HEK293 (cell line): ENCODE results near the gene PCBD1.

Experiments
- CTCF ChIA-PET: fragments of 350-600 bp; formaldehyde crosslinking; extraction: SDS; loops from one replicate; lab custom pipeline; 2021; ENCODE audit warnings: antibody characterized with exemption; lab: Yijun Ruan, JAX
- POLR2A ChIA-PET: fragments of 300-600 bp; formaldehyde crosslinking; extraction: SDS; loops from one replicate; lab custom pipeline; 2020; ENCODE audit warnings: antibody characterized with exemption, inconsistent platforms; lab: Yijun Ruan, JAX
- H3K27ac ChIP-seq: fragments of 200-500 bp; sonication (Bioruptor generic); 2 replicates; pipeline ENCODE4 v1.5.1; 2014; ENCODE audit warnings: low read depth, low read length, control low read depth, inconsistent platforms; ENCODE audit errors: extremely low read depth
- H3K36me3 ChIP-seq, 2 experiments: fragments of 200-500 bp in 1 of 2; sonication (Bioruptor generic) in 1 of 2; 1 replicate in 1 of 2; 2 replicates in 1 of 2; pipeline ENCODE4 v1.5.1; 2014 to 2017; ENCODE audit warnings: inconsistent platforms in 2 of 2, low read length in 2 of 2; ENCODE audit not compliant: control insufficient read depth in 2 of 2, insufficient read depth in 1 of 2
- H3K4me1 ChIP-seq: fragments of 200-500 bp; sonication (Bioruptor generic); 2 replicates; pipeline ENCODE4 v1.5.1; 2014; ENCODE audit warnings: mild to moderate bottlenecking, low read length, inconsistent platforms; ENCODE audit not compliant: control insufficient read depth, insufficient read depth
- H3K4me3 ChIP-seq: 2 replicates; pipeline ENCODE4 v1.5.1; 2011; ENCODE audit warnings: low read depth, mild to moderate bottlenecking, control low read depth, low read length, moderate library complexity
- H3K9me3 ChIP-seq: fragments of 200-500 bp; sonication (Bioruptor generic); 2 replicates; pipeline ENCODE4 v1.5.1; 2014; ENCODE audit warnings: low read depth, low read length, inconsistent platforms; ENCODE audit not compliant: control insufficient read depth, insufficient read depth
- KLF10 ChIP-seq: fragments of 450-650 bp; IDR thresholded peaks from 2 replicates; pipeline ENCODE4 v1.5.1; 2018; ENCODE audit warnings: missing biosample characterization, mild to moderate bottlenecking, missing genetic modification characterization
- ZFP41 ChIP-seq: fragments of 450-650 bp; formaldehyde crosslinking; IDR thresholded peaks from 2 replicates; pipeline ENCODE4 v1.5.1; 2016; ENCODE audit warnings: missing biosample characterization, missing genetic modification characterization, borderline replicate concordance
- ZFP69B ChIP-seq: fragments of 450-650 bp; formaldehyde crosslinking; IDR thresholded peaks from 2 replicates; pipeline ENCODE4 v1.5.1; 2016; ENCODE audit warnings: missing biosample characterization, missing genetic modification characterization
- ZNF10 ChIP-seq: fragments of 450-650 bp; formaldehyde crosslinking; IDR thresholded peaks from 2 replicates; pipeline ENCODE4 v1.5.1; 2017; ENCODE audit warnings: missing biosample characterization, missing genetic modification characterization
- ZNF169 ChIP-seq: fragments of 450-650 bp; formaldehyde crosslinking; IDR thresholded peaks from 2 replicates; pipeline ENCODE4 v1.5.1; 2016; ENCODE audit warnings: missing biosample characterization, missing genetic modification characterization
- ZNF266 ChIP-seq: fragments of 450-650 bp; formaldehyde crosslinking; IDR thresholded peaks from 2 replicates; pipeline ENCODE4 v1.5.1; 2016; ENCODE audit warnings: missing biosample characterization, missing genetic modification characterization, low read depth
- ZNF274 ChIP-seq, 2 experiments: fragments of 200-500 bp in 1 of 2; fragments of 450-650 bp in 1 of 2; sonication (Bioruptor generic) in 1 of 2; formaldehyde crosslinking in 1 of 2; IDR thresholded peaks; 2 replicates each; pipeline versions ENCODE4 v1.5.1 to v1.6.1; 2014 to 2016; ENCODE audit warnings: borderline replicate concordance in 1 of 2, inconsistent platforms in 1 of 2, low read length in 1 of 2, missing biosample characterization in 1 of 2, missing genetic modification characterization in 1 of 2
- ZNF292 ChIP-seq: fragments of 450-650 bp; formaldehyde crosslinking; IDR thresholded peaks from 2 replicates; pipeline ENCODE4 v1.5.1; 2016; ENCODE audit warnings: low read depth, missing biosample characterization, missing genetic modification characterization, borderline replicate concordance
- ZNF501 ChIP-seq: fragments of 450-650 bp; formaldehyde crosslinking; IDR thresholded peaks from 2 replicates; pipeline ENCODE4 v1.5.1; 2016; ENCODE audit warnings: missing biosample characterization, missing genetic modification characterization
- ZNF558 ChIP-seq: fragments of 450-650 bp; formaldehyde crosslinking; IDR thresholded peaks from 2 replicates; pipeline ENCODE4 v1.5.1; 2016; ENCODE audit warnings: missing biosample characterization, missing genetic modification characterization
- ZNF658 ChIP-seq: fragments of 450-650 bp; formaldehyde crosslinking; IDR thresholded peaks from 2 replicates; pipeline ENCODE4; 2016; ENCODE audit warnings: missing biosample characterization, missing genetic modification characterization
- ZNF660 ChIP-seq: fragments of 450-650 bp; IDR thresholded peaks from 2 replicates; pipeline ENCODE4 v1.5.1; 2018; ENCODE audit warnings: missing biosample characterization, mild to moderate bottlenecking, missing genetic modification characterization
- ZNF777 ChIP-seq: fragments of 450-650 bp; formaldehyde crosslinking; IDR thresholded peaks from 2 replicates; pipeline ENCODE4 v1.5.1; 2017; ENCODE audit warnings: missing biosample characterization, missing genetic modification characterization, borderline replicate concordance
- ZSCAN23 ChIP-seq: fragments of 450-650 bp; formaldehyde crosslinking; IDR thresholded peaks from 2 replicates; pipeline ENCODE4 v1.5.1; 2016; ENCODE audit warnings: missing biosample characterization, missing genetic modification characterization
- ZSCAN30 ChIP-seq: fragments of 450-650 bp; IDR thresholded peaks from 2 replicates; pipeline ENCODE4 v1.5.1; 2018; ENCODE audit warnings: missing biosample characterization, mild to moderate bottlenecking, missing genetic modification characterization, moderate library complexity
- TF ChIP-seq, protein P1 (sequence below): fragments of 450-650 bp; formaldehyde crosslinking; IDR thresholded peaks from 2 replicates; pipeline ENCODE4 v1.5.1; 2017; ENCODE audit warnings: missing biosample characterization, missing genetic modification characterization
- TF ChIP-seq, protein P2 (sequence below): fragments of 450-650 bp; formaldehyde crosslinking; IDR thresholded peaks from 2 replicates; pipeline ENCODE4 v1.5.1; 2016; ENCODE audit warnings: missing biosample characterization, missing genetic modification characterization
- TF ChIP-seq, protein P3 (sequence below): fragments of 450-650 bp; formaldehyde crosslinking; IDR thresholded peaks from 2 replicates; pipeline ENCODE4 v1.5.1; 2017; ENCODE audit warnings: missing biosample characterization, missing genetic modification characterization
- TF ChIP-seq, protein P4 (sequence below): fragments of 450-650 bp; formaldehyde crosslinking; IDR thresholded peaks from 2 replicates; pipeline ENCODE4 v1.5.1; 2016; ENCODE audit warnings: missing biosample characterization, missing genetic modification characterization
- TF ChIP-seq, protein P5 (sequence below): fragments of 450-650 bp; formaldehyde crosslinking; IDR thresholded peaks from 2 replicates; pipeline ENCODE4 v1.5.1; 2016; ENCODE audit warnings: missing biosample characterization, missing genetic modification characterization, borderline replicate concordance

The PCBD1 gene

DNA sequence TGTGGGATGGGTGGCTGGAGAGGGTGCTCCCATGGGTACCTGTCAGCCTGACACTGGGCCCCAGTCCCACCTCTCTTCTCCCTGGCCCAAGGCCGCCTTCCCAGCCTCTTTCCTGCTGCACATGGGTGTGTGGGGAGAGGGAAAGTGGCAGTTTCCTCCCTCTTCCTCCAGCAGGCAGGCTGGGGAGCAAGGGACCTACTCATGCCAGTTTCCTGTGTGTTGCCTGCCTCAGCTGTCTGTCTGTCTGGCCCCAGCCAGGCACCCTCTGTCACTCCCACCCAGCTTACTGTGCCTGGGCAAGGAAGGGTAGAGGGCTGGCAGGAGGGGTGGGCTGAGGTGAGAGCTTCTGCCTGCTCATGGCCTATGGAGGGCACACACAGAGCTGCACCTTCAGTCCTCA, 46.3 kb upstream of the PCBD1 start:
- Histone ChIP-seq H3K4me3 (no peak overlapping the region), H3K4me1 (peaks cover 4% of the 10 kb centered on the region; the same call in 1 of the 2 replicates), H3K36me3 (no peaks in the 10 kb centered on the region), H3K27ac (no peak overlapping the region), H3K9me3 (no peaks in the 10 kb centered on the region)
- TF ChIP-seq KLF10: no peak
- CTCF ChIA-PET: interaction anchor here (1.6 kb wide), 1 partner anchor 10 kb away, joined by 7 read pairs; no protein-coding TSS in a partner anchor
- POLR2A ChIA-PET: no interaction called here

DNA sequence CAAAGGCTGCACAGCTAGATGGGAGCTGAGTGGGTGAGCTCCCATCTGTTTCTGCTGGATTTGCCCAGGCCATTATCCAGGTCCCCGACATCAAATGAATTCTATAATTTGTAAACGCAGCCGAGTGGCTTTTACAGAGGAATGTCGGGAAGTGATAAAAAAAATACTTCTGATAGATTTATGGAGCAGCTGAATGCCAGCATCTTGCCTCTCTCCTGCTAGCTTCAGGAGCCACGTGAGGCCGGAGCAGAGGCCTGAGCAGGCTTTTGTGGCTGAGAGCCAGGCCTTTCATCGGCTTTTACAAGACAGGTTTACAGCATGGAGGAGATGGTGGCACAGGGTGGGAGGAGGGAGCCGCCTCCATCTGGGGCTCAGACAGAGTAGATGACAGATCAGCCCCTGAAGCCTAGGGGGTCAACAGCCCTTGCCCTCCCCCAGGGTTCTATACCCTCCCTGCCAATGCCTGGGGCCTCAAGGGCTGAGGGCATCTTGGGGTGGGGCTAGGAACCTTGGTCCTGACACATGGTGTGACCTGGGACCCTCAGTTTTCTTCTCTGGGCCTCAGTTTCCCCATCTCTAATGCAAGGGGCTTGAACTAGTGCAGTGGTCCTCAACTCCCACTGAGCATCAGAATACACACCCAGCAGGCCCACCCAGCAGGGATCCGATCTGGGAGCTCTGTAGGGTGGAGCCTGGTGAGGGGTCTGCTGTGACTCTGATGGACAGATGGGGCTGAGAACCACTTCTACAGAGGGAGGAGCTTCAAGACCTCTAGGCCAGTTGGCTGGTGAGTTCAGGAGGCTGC, 44.2 kb upstream of the PCBD1 start:
- Histone ChIP-seq H3K4me3 (no peak overlapping the region), H3K27ac (no peak overlapping the region; the same call in 1 of the 2 replicates), H3K4me1 (peaks cover 5% of the 10 kb centered on the region; the same call in 1 of the 2 replicates), H3K9me3 (no peaks in the 10 kb centered on the region), H3K36me3 (no peaks in the 10 kb centered on the region)
- ChIA-PET CTCF (interaction anchor here (0.6 to 2.0 kb wide), 5 partner anchors 9 to 352 kb away, joined by 3 to 8 read pairs (median 3); no protein-coding TSS in a partner anchor), POLR2A (no interaction called here)
- TF ChIP-seq, protein P1, sequence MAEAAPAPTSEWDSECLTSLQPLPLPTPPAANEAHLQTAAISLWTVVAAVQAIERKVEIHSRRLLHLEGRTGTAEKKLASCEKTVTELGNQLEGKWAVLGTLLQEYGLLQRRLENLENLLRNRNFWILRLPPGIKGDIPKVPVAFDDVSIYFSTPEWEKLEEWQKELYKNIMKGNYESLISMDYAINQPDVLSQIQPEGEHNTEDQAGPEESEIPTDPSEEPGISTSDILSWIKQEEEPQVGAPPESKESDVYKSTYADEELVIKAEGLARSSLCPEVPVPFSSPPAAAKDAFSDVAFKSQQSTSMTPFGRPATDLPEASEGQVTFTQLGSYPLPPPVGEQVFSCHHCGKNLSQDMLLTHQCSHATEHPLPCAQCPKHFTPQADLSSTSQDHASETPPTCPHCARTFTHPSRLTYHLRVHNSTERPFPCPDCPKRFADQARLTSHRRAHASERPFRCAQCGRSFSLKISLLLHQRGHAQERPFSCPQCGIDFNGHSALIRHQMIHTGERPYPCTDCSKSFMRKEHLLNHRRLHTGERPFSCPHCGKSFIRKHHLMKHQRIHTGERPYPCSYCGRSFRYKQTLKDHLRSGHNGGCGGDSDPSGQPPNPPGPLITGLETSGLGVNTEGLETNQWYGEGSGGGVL (tag by site-specific recombination): no peak; the same call in 1 of the 2 replicates
- TF ChIP-seq, protein P2, sequence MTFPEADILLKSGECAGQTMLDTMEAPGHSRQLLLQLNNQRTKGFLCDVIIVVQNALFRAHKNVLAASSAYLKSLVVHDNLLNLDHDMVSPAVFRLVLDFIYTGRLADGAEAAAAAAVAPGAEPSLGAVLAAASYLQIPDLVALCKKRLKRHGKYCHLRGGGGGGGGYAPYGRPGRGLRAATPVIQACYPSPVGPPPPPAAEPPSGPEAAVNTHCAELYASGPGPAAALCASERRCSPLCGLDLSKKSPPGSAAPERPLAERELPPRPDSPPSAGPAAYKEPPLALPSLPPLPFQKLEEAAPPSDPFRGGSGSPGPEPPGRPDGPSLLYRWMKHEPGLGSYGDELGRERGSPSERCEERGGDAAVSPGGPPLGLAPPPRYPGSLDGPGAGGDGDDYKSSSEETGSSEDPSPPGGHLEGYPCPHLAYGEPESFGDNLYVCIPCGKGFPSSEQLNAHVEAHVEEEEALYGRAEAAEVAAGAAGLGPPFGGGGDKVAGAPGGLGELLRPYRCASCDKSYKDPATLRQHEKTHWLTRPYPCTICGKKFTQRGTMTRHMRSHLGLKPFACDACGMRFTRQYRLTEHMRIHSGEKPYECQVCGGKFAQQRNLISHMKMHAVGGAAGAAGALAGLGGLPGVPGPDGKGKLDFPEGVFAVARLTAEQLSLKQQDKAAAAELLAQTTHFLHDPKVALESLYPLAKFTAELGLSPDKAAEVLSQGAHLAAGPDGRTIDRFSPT (tag by site-specific recombination): no peak
- TF ChIP-seq ZNF292 (tag by site-specific recombination) (no peak), ZNF274 (IDR thresholded peaks at IDR 0.05; ENCODE audit: low read length) (no peak), ZNF274 (tag by site-specific recombination; IDR thresholded peaks at IDR 0.05; ENCODE audit: borderline replicate concordance) (no peak), ZNF501 (tag by site-specific recombination) (no peak), ZSCAN23 (tag by site-specific recombination) (no peak), ZFP69B (tag by site-specific recombination) (no peak), ZNF660 (tag by site-specific recombination) (peak; percentile 81), ZNF10 (tag by site-specific recombination) (no peak), ZSCAN30 (0 out of 2 replicates have a peak, but pooled peaks have one; percentile 71), ZFP41 (tag by site-specific recombination) (no peak), ZNF266 (no peak), ZNF169 (tag by site-specific recombination) (no peak), ZNF658 (tag by site-specific recombination) (no peak), ZNF558 (no peak), ZNF777 (tag by site-specific recombination) (no peak)
- TF ChIP-seq, protein P3, sequence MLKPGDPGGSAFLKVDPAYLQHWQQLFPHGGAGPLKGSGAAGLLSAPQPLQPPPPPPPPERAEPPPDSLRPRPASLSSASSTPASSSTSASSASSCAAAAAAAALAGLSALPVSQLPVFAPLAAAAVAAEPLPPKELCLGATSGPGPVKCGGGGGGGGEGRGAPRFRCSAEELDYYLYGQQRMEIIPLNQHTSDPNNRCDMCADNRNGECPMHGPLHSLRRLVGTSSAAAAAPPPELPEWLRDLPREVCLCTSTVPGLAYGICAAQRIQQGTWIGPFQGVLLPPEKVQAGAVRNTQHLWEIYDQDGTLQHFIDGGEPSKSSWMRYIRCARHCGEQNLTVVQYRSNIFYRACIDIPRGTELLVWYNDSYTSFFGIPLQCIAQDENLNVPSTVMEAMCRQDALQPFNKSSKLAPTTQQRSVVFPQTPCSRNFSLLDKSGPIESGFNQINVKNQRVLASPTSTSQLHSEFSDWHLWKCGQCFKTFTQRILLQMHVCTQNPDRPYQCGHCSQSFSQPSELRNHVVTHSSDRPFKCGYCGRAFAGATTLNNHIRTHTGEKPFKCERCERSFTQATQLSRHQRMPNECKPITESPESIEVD (tag by site-specific recombination): peak; percentile 95
- TF ChIP-seq, protein P4, sequence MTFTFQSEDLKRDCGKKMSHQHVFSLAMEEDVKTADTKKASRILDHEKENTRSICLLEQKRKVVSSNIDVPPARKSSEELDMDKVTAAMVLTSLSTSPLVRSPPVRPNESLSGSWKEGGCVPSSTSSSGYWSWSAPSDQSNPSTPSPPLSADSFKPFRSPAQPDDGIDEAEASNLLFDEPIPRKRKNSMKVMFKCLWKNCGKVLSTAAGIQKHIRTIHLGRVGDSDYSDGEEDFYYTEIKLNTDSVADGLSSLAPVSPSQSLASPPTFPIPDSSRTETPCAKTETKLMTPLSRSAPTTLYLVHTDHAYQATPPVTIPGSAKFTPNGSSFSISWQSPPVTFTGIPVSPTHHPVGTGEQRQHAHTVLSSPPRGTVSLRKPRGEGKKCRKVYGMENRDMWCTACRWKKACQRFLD (tag by site-specific recombination): no peak
- TF ChIP-seq, protein P5, sequence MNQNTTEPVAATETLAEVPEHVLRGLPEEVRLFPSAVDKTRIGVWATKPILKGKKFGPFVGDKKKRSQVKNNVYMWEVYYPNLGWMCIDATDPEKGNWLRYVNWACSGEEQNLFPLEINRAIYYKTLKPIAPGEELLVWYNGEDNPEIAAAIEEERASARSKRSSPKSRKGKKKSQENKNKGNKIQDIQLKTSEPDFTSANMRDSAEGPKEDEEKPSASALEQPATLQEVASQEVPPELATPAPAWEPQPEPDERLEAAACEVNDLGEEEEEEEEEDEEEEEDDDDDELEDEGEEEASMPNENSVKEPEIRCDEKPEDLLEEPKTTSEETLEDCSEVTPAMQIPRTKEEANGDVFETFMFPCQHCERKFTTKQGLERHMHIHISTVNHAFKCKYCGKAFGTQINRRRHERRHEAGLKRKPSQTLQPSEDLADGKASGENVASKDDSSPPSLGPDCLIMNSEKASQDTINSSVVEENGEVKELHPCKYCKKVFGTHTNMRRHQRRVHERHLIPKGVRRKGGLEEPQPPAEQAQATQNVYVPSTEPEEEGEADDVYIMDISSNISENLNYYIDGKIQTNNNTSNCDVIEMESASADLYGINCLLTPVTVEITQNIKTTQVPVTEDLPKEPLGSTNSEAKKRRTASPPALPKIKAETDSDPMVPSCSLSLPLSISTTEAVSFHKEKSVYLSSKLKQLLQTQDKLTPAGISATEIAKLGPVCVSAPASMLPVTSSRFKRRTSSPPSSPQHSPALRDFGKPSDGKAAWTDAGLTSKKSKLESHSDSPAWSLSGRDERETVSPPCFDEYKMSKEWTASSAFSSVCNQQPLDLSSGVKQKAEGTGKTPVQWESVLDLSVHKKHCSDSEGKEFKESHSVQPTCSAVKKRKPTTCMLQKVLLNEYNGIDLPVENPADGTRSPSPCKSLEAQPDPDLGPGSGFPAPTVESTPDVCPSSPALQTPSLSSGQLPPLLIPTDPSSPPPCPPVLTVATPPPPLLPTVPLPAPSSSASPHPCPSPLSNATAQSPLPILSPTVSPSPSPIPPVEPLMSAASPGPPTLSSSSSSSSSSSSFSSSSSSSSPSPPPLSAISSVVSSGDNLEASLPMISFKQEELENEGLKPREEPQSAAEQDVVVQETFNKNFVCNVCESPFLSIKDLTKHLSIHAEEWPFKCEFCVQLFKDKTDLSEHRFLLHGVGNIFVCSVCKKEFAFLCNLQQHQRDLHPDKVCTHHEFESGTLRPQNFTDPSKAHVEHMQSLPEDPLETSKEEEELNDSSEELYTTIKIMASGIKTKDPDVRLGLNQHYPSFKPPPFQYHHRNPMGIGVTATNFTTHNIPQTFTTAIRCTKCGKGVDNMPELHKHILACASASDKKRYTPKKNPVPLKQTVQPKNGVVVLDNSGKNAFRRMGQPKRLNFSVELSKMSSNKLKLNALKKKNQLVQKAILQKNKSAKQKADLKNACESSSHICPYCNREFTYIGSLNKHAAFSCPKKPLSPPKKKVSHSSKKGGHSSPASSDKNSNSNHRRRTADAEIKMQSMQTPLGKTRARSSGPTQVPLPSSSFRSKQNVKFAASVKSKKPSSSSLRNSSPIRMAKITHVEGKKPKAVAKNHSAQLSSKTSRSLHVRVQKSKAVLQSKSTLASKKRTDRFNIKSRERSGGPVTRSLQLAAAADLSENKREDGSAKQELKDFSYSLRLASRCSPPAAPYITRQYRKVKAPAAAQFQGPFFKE (tag by site-specific recombination): no peak
